SW480 (cell line): Measurements from ENCODE around the gene GJA3.

Source experiments
- DNase-seq: peaks from one replicate; pipeline ENCODE4 v3.0.0-alpha.2; 2016; ENCODE audit warnings: low spot score

GJA3 gene

DNA sequence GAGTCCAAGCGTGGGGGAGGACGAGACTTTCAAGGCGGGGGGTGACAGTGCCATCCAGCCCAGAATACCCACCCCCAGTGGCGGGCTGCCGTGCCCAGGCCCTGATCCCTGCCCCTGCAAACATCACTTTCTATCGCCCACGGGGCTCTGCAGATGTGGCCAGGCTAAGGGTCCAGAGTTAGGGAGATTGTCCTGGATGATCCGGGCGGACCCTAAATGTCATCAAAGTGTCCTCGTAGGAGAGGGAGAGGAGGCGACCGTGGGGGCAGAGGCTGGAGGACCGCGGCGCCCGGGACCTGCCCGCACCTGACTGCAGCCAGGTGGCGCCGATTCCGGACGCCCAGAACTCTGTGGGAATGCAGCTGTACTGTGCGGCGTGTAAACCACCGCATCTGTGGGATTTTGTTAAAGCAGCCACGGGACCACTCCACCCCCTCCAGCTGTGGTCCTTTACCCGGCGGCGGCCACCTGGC, 32.4 kb downstream of the GJA3 start:
- peak; percentile 58 for DNase-seq

GRCh38 chr13:20127562-20128458, 33.0 kb downstream of the GJA3 start:
- DNase-seq: peak; percentile 81

DNA sequence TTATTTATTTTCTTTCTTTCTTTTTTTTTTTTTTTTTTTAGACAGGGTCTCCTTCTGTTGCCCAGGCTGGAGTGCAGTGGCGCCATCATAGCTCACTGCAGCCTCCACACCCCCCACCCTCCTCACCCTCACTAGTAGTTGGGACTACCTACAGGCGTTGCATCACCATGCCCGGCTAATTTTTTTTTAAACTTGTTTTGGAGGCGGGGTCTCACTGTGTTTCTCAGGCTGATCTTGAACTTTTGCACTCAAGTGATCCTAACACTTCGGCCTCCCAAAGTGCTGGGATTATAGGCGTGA, 33.6 kb downstream of the GJA3 start:
- DNase-seq: no peak

GRCh38 chr13:20126541-20127261, 34.2 kb downstream of the GJA3 start:
- DNase-seq: no peak

DNA sequence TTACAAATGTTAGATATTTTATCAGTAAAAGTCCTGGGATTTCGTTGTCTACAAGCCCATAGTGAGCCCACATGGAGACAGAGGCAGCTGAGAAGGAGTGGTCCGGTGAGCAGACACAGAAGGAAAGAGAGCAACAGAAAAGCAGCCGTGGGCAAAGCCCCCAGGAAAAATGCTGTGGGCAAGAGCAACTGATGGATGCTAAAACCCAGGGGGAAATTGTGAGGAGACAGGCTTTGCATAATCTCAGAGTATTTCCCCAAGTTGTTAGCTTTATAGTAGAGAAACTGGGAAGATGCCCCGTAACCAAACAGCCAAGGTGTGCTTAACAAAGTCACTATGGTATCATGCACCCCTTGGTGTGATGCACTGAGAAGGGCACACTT, 35.1 kb downstream of the GJA3 start:
- DNase-seq: no peak

DNA sequence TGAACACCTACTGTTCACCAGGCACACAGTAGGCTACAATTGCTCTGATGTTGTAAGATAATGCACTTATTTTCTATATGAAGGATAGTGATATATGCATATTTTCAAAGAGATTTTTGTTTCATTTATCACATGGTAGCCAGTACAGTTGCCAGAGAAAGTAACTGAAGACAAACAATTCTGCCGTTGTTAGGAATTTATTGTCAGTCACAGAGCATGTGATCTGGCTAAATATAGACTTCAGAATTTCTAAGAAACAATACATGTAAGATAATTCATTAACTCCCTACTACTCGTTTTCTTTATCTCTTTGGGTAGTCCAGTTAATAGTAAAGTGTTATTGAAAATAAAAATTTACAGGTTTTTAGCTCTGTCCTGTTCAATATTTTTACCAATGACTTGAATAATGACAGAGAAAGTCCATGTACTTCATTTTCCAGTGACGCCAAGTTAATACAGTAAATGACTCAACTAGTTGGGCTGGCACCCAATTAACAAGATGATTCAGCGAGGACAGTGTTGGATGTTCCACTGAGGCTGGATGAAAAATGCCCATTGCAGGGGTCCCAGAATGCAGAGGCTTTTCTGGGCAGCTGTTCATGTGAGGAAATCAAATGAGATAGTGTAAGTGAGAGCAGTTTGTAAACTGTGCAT, 35.6 kb downstream of the GJA3 start:
- DNase-seq: no peak

GRCh38 chr13:20124303-20124702, 36.5 kb downstream of the GJA3 start:
- no peak for DNase-seq

DNA sequence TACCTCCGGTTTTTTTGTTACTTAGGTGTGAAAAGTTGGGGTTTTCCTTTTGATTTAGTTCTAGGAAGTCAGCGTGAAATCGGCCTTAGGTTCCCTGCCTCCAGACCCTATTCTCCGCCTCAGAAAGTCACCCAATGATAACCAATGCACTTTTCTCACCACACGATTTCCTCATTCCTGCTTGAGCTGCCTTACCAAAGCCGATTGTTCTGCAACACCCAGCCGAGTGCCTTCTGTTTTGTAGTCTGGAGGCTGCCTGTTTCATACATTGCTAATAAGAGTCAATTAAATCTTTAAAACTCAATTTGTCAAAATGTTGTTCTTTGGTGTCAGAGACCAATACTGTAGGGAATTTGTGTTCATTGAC, 39.7 kb downstream of the GJA3 start:
- DNase-seq: no peak

GRCh38 chr13:20119960-20120359, 40.9 kb downstream of the GJA3 start:
- no peak for DNase-seq

DNA sequence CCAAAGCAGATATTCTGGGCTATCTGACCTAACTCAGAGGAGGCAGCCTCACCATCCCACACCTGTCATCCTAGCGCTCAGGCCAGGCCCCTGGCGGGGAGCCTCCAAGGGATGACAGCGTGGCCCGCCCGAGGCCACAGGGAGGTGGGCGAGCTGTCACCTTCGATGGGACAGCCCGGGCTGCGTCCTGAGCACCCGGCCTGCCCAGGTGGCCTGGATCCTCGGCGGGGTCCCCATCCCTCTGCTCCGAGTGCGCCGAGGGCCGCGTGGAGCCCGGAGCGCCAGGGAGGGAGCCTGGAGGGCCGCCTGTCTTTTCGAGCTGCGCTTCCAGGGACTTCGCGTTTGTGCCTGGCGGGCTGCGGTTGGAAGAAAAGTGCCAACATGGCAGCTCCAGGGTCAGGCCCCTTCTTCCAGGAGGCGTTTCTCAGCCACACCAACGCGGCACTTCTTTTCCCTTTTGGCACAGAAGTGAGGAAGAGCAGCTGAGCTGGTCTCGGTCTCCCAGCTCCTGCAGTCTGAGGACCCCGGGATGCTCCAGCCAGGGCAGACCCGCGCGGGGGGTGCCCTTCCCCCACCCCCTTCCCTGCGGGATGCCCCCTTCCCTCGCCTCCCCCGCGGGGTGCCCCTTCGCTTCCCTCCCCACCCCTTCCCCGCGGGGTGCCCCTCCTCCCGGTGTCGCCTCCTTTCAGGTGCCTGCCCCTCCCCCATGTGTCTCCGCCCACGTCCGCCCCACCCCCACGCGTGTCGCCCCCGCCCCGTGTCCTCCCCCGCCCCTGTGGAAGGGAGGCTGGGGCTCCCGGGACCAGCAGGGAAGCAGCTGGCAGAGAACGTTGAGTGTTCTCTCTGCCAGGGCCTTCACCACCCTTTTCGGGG, 42.3 kb downstream of the GJA3 start:
- peak; percentile 63 for DNase-seq

GRCh38 chr13:20116213-20116612, 44.6 kb downstream of the GJA3 start:
- DNase-seq: no peak

- DNase-seq: no peak
Observed at GRCh38 chr13:20114066-20114610, 46.7 kb downstream of the GJA3 start.

- no peak for DNase-seq
Observed at GRCh38 chr13:20109037-20109436, 51.8 kb downstream of the GJA3 start.

DNA sequence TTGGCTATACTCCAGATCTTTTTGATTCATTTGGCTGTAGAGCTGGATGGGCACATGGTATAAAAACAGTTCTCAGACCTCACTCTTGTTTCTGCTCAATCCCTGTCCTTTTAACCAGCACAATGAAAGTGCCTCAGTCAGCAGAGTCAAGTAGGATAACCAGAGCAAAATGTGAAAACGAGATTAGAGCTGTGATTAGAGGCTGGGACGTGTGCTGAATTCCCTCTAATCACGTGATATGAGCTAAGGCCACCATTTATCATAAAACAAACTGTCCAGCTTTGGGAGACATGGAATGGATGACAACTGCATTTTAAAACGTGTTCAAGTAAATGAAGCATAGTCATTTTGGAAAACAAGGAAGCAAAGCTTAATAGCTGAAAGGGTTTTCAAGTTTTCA, 54.1 kb downstream of the GJA3 start:
- DNase-seq: no peak

DNA sequence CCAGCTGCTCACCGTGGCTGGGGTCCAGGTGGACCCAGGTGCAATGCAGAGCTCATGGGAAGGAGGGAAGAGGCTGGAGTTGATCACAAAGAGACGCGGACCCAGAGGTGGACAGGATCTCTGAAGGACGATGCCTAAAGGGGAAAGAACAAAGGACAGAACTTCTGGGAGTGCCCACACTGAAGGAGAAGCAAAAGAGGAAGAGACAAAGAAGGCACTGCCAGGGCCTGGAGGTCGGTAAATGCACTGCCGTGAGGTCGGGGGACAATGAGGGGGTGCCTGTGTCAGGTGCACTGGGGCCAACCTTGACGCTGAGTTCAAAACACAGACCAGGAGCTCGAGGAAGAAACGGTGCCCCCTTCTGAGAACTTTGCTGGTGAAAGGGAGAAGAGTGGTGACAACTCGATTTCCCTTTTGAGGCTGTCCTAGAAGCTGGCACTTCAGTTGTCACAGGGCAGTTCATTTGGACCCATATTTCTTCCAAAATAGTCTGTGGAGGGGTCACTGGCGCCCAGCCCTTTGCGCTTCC, 55.6 kb downstream of the GJA3 start:
- DNase-seq: no peak

GRCh38 chr13:20102525-20103180, 58.2 kb downstream of the GJA3 start:
- no peak for DNase-seq

GRCh38 chr13:20101467-20102316, 59.2 kb downstream of the GJA3 start:
- no peak for DNase-seq

DNA sequence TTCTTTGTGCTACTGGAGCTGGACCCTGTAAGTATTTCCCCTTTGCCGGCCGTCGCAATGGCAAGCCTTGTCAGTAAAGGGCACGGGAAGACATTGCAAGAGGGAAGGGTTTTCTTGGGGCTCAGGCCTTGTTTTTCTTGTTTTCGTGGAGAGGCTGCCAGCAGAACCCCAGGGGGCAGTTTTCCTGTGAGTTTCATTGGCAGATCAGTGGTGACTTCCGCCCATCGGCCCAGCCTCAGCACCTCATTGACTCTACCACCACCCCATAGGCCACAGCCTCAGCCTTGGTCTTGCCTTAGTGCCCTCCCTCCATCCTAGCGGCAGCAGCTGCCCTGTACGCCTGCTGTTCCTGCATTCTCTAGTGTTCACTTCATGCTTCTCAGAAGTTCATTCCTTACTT, 61.5 kb downstream of the GJA3 start:
- DNase-seq: no peak

DNA sequence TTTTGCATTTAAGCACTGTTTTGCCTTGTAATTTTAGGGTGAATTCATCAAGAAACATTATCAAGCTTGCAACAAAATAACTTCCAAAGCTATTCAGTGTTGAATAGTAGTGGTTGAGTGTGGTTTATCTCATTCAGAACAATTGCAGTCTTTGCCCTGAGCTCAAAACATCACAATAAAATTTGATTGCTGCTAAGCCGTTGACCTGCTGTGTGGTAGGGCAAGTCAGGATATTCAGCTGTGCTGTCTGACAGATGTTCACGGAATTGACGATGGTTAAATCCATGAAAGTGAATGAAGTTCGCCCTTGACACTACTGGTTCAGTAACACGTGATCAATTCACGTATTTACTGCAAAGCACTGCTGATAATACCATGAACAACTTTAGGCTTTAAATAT, 66.9 kb downstream of the GJA3 start:
- no peak for DNase-seq

DNA sequence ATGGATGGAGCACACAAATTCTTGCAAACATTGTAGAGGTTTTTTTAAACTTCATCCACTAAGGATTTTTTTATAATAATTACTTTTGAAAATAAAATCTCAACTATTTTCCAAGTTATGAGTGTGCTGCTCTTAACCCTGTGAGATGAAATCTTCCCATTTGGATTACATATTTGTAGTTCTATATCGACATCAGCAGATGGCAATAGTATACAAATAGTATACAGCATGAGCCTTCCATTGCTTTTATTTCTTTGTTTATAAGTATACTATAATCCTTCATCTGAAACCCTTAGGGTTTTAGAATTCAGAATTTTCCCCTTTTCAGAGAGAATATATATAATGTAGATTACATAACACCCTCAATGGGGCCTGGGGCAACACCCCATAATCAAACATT, 70.5 kb downstream of the GJA3 start:
- peak; percentile 32 for DNase-seq
